Astrocyte (in vitro differentiated cells and primary cell): ENCODE data around the gene DMXL1. TPM values are rescaled to one million over a fixed set of nuclear protein-coding genes. Genes with fewer than 3 reads are reported as not detected.

Experiments used
- DNase-seq: peaks from one replicate; pipeline ENCODE4 v3.0.0-alpha.2; 2010; ENCODE audit warnings: low read depth
- FAIRE-seq: peaks from 2 replicates; lab custom pipeline; 2011; peaks lifted over from hg19 to GRCh38; lab: Jason Lieb, UNC
- H2AFZ ChIP-seq: 2 replicates; pipeline ENCODE4 v1.6.0; 2012; ENCODE audit warnings: low read depth, low read length, inconsistent platforms
- H3K27ac ChIP-seq: 2 replicates; pipeline ENCODE4 v1.5.1; 2011; ENCODE audit warnings: low read depth, low read length, inconsistent platforms
- H3K27me3 ChIP-seq: 2 replicates; pipeline ENCODE4 v1.6.0; 2011; ENCODE audit warnings: low read length, inconsistent platforms; ENCODE audit not compliant: insufficient read depth
- H3K36me3 ChIP-seq: 2 replicates; pipeline ENCODE4 v1.5.1; 2011; ENCODE audit warnings: low read length, inconsistent platforms; ENCODE audit not compliant: insufficient read depth
- H3K4me1 ChIP-seq: 2 replicates; pipeline ENCODE4 v1.5.1; 2011; ENCODE audit warnings: low read length, inconsistent platforms; ENCODE audit not compliant: insufficient read depth
- H3K4me2 ChIP-seq: 2 replicates; pipeline ENCODE4 v1.6.0; 2012; ENCODE audit warnings: low read length, inconsistent platforms
- H3K4me3 ChIP-seq: 2 replicates; pipeline ENCODE4 v1.5.1; 2011; ENCODE audit warnings: low read depth, mild to moderate bottlenecking, low read length, inconsistent platforms; ENCODE audit not compliant: insufficient read depth
- H3K79me2 ChIP-seq: 2 replicates; pipeline ENCODE4 v1.6.0; 2012; ENCODE audit warnings: mild to moderate bottlenecking, low read length, inconsistent platforms; ENCODE audit not compliant: insufficient read depth
- H3K9ac ChIP-seq: 2 replicates; pipeline ENCODE4 v1.6.0; 2012; ENCODE audit warnings: mild to moderate bottlenecking, low read length, inconsistent platforms
- H3K9me3 ChIP-seq: 2 replicates; pipeline ENCODE4 v1.5.1; 2012; ENCODE audit warnings: low read depth, mild to moderate bottlenecking, low read length, inconsistent platforms; ENCODE audit not compliant: insufficient read depth
- H4K20me1 ChIP-seq: 2 replicates; pipeline ENCODE4 v1.6.0; 2012; ENCODE audit warnings: low read length, inconsistent platforms; ENCODE audit not compliant: insufficient read depth
- H3K27ac Mint-ChIP-seq: one replicate; pipeline ENCODE4 v1.8.0; 2021; ENCODE audit warnings: mild to moderate bottlenecking, mixed read lengths; ENCODE audit not compliant: unreplicated experiment
- H3K27me3 Mint-ChIP-seq: one replicate; pipeline ENCODE4 v1.8.0; 2021; ENCODE audit warnings: low read depth, mixed read lengths; ENCODE audit not compliant: unreplicated experiment
- H3K36me3 Mint-ChIP-seq: one replicate; pipeline ENCODE4 v1.8.0; 2021; ENCODE audit warnings: low read depth, mixed read lengths; ENCODE audit not compliant: unreplicated experiment
- H3K4me1 Mint-ChIP-seq: one replicate; pipeline ENCODE4 v1.8.0; 2021; ENCODE audit warnings: low read depth, mixed read lengths; ENCODE audit not compliant: unreplicated experiment
- H3K4me3 Mint-ChIP-seq: one replicate; pipeline ENCODE4 v1.8.0; 2021; ENCODE audit warnings: mild to moderate bottlenecking, moderate library complexity, mixed read lengths; ENCODE audit not compliant: unreplicated experiment
- H3K9me3 Mint-ChIP-seq: one replicate; pipeline ENCODE4 v1.8.0; 2021; ENCODE audit warnings: mild to moderate bottlenecking, mixed read lengths; ENCODE audit not compliant: unreplicated experiment
- CTCF ChIP-seq: IDR thresholded peaks from 2 replicates; pipeline ENCODE4 v1.5.1; 2011; ENCODE audit warnings: low read depth, mild to moderate bottlenecking, inconsistent platforms, low read length, moderate library complexity; ENCODE audit not compliant: insufficient read depth
- EZH2 ChIP-seq: IDR thresholded peaks from 2 replicates; pipeline ENCODE4 v1.6.1; 2012; ENCODE audit warnings: mild to moderate bottlenecking, low read length, inconsistent platforms; ENCODE audit not compliant: insufficient read depth
- total RNA-seq: library from RNA; stranded (reverse); gene quantifications from 2 replicates; pipeline ENCODE4 v1.2.1, GENCODE V29; 2021

Gene DMXL1
- total RNA-seq, 1 donor from 2014 or later = 26.0 TPM

- FAIRE-seq = peak; percentile 95
- Histone ChIP-seq H3K9me3 (no peaks in the 10 kb centered on the region), H2AFZ (no peak overlapping the region), H3K27ac (peak overlapping the region; percentile 55), H3K9ac (peak overlapping the region; percentile 15), H3K79me2 (peaks cover 59% of the 10 kb centered on the region), H3K4me3 (no peak overlapping the region), H3K27me3 (no peaks in the 10 kb centered on the region), H4K20me1 (peaks cover 47% of the 10 kb centered on the region), H3K36me3 (no peaks in the 10 kb centered on the region), H3K4me1 (peaks cover 10% of the 10 kb centered on the region), H3K4me2 (peak overlapping the region; percentile 58)
- Mint-ChIP-seq H3K27me3 (no peaks in the 10 kb centered on the region), H3K27ac (peak overlapping the region; percentile 98), H3K9me3 (no peaks in the 10 kb centered on the region), H3K36me3 (peaks cover 2% of the 10 kb centered on the region), H3K4me3 (no peak overlapping the region), H3K4me1 (peaks cover 17% of the 10 kb centered on the region)
- TF ChIP-seq CTCF (no peak), EZH2 (no peak)
- peak; percentile 59 for DNase-seq
Measured at GRCh38 chr5:119079318-119079921, 8.5 kb downstream of the DMXL1 start.

DNA sequence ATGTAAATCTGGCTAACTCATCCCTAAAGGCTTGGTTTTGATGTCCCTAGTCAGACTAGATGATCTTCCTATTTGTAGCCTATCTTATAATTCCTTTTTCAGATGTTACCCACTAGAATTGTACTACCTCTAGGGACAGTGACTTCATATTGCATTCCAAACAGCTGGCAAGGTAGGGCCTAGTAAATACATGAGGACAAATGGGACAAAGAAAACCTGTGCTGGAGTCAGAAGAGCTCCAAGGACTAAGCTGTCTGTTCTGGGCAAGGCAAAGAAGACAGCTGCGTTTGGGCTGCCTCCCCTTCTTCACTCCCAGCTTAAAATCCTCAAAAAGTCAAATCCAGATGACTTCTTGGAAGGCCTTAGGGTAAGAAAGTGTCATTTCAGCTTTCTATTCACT, 10.0 kb downstream of the DMXL1 start:
- H3K27ac ChIP-seq = no peak overlapping the region
- no peak for TF ChIP-seq CTCF
- no peak for TF ChIP-seq EZH2
- no peaks in the 10 kb centered on the region for H3K36me3 ChIP-seq
- DNase-seq (no peak), FAIRE-seq (no peak)
- peaks cover 10% of the 10 kb centered on the region for H3K4me1 ChIP-seq
- no peak overlapping the region for H3K4me3 Mint-ChIP-seq
- H2AFZ ChIP-seq = no peak overlapping the region
- H3K9me3 ChIP-seq = no peaks in the 10 kb centered on the region
- peaks cover 17% of the 10 kb centered on the region for H3K4me1 Mint-ChIP-seq
- H4K20me1 ChIP-seq = peaks cover 43% of the 10 kb centered on the region
- H3K27me3 Mint-ChIP-seq = no peaks in the 10 kb centered on the region
- H3K9me3 Mint-ChIP-seq = no peaks in the 10 kb centered on the region
- peaks cover 54% of the 10 kb centered on the region for H3K79me2 ChIP-seq
- no peak overlapping the region for H3K27ac Mint-ChIP-seq
- no peak overlapping the region for H3K4me3 ChIP-seq
- no peak overlapping the region for H3K4me2 ChIP-seq
- no peak overlapping the region for H3K9ac ChIP-seq
- H3K27me3 ChIP-seq = no peaks in the 10 kb centered on the region
- H3K36me3 Mint-ChIP-seq = peaks cover 2% of the 10 kb centered on the region

GRCh38 chr5:119082691-119083090, 11.8 kb downstream of the DMXL1 start:
- FAIRE-seq (no peak), DNase-seq (no peak)
- Histone ChIP-seq H3K4me3 (no peak overlapping the region), H3K36me3 (no peaks in the 10 kb centered on the region), H3K9ac (no peak overlapping the region), H3K9me3 (no peaks in the 10 kb centered on the region), H3K4me2 (no peak overlapping the region), H3K79me2 (peaks cover 52% of the 10 kb centered on the region), H3K27me3 (no peaks in the 10 kb centered on the region), H3K27ac (no peak overlapping the region), H4K20me1 (peaks cover 37% of the 10 kb centered on the region), H3K4me1 (peaks cover 10% of the 10 kb centered on the region), H2AFZ (no peak overlapping the region)
- TF ChIP-seq EZH2 (no peak), CTCF (no peak)
- H3K27me3 Mint-ChIP-seq = no peaks in the 10 kb centered on the region
- H3K4me3 Mint-ChIP-seq = no peak overlapping the region
- H3K9me3 Mint-ChIP-seq = no peaks in the 10 kb centered on the region
- H3K4me1 Mint-ChIP-seq = peaks cover 17% of the 10 kb centered on the region
- H3K27ac Mint-ChIP-seq = no peak overlapping the region
- H3K36me3 Mint-ChIP-seq = peaks cover 2% of the 10 kb centered on the region
